HG03175 (cell line): ENCODE results near the gene KDM1A.
"Not testable (repeated sequence)": the region's sequence is repeated elsewhere in the genome, so short reads cannot be mapped to it uniquely, and the experiment has no call there.

ENCODE experiments used
- ATAC-seq: cut with Tn5 transposase; IDR thresholded peaks from one replicate; pipeline ENCODE4 v1.9.1; 2021; ENCODE audit warnings: mild to moderate bottlenecking, moderate library complexity; ENCODE audit not compliant: unreplicated experiment

The KDM1A gene

DNA sequence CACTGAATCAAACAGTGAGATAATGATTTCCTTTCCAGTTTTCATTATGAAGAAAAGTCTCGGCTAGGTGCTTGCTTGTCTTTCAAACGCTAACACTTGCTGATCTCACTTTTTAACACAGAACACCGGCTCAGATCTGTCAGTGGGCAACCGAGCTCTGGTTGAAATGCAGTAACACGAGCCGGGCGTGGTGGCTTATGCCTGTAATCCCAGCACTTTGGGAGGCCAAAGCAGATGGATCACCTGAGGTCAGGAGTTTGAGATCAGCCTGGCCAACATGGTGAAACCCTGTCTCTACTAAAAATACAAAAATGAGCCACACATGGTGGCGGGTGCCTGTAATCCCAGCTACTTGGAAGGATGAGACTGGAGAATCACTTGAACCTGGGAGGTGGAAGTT lies 9.2 kb upstream of the KDM1A start:
- ATAC-seq, result not testable (repeated sequence)

- no peak for ATAC-seq
Measured at GRCh38 chr1:23013657-23014056, 5.6 kb upstream of the KDM1A start.

- ATAC-seq, result no peak
Measured at GRCh38 chr1:23018661-23019093, 591 bp upstream of the KDM1A start.

DNA sequence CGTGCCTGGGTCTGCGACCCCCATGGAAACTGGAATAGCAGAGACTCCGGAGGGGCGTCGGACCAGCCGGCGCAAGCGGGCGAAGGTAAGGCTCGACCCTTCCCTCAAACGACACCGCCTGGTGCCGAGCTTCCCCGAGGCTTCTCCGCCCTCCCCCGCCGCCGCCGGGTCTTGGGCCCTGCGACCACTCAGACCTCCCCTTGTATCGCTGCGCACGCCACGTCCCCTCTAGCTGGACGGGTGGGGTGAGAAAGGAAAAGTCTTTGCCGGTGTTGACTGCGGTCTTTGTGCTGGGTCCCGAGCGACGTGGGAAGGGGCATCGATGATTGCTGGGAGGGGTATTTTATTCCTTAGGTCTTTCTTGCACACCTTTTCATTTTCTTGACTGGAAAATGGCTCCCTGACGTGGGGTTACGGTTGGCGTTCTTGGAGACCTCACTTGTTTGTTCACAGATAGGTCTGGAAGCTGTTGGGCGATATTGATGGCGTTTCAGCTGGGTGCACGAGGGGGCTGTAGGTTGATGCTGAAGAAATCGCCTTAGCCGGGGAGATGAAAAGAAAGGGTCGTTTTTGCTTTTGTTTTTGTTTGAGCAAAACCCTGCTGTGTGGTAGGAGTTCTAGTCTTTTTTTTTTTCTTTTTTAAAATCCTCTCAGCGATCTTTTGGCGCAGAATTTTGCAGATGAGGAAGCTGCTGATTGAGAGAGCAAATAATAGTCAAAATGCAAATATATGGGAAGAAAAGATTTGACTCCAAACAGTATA lies 776 bp downstream of the KDM1A start:
- peak; percentile 13 for ATAC-seq

DNA sequence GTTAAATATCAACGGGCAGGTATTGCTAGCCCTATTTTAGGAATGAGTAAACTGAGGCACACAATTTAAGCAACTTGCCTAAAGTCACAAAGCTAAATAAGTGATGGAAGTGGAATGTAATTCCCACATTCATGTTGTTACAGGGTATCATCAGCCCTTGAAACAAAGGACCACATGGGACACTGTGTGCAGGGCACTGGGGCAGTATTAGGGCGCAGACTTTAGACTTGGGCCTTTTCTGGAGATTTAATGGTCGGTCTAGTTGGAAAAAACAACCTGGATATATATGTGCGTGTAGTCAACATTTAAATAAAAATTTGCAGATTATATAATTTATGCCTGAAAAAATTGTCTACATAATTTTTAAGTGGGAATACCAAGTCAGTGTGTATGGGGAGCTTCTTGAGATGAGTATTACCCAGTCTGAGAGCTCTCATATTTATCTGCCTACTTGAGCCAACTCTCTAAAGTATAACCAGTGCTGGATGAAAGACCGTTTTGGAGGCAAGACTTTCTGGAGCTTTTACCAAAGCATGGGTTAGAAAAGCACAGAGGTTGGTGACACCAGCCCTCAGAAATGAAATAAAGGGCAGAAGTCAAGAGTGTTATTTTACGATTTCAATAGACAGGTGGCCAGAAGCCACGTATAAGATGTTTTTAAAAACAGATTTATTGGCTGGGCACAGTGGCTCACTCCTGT lies 1.6 kb downstream of the KDM1A start:
- no peak for ATAC-seq

DNA sequence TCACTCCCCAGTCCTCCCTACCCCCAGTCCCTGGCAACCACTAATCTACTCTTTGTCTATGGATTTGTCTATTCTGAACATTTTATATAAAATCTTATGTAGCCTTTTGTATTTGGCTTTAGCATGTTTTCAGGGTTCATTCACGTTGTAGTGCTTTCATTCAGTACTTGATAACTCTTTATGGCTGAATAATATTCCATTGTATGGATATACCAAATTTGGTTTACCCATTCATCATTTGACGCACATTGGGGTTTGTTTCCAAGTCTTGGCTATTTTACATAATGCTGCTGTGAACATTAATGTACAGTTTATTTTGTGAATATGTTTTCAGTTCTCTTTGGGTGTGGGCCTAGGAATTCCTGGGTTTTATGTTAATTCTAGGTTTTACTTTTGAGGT lies 2.6 kb downstream of the KDM1A start:
- no peak for ATAC-seq

DNA sequence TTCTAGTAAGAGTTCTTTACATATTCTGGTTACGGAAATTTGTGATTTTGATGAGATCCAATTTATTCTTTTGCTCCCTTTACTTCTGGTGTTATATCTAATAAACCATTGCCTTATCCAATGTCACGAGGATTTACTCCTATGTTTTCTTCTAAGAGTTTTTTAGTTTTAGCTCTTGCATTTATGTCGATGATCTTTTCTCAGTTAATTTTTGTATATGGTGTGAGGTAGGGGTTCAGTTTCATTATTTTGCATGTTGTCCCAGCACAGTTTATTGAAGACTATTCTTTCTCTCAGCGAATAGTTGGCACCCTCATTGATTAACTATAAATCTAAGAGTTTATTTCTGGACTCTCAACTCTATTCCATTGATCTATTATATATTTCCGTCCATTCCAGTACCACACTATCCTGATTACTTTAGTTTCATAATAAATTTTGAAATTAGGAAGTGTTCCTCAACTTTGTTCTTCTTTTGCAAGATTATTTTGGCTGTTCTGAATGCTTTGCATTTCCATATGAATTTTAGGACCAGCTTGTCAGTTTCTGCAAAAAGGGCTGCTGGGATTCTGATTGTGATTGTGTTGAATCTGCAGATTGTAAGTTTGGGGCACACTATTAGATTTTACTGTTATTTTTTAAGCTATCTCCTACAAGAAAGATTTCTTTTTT lies 4.0 kb downstream of the KDM1A start:
- ATAC-seq, result no peak

- ATAC-seq, result no peak
Measured at GRCh38 chr1:23026568-23026967, 7.3 kb downstream of the KDM1A start.

GRCh38 chr1:23027352-23027907 lies 8.2 kb downstream of the KDM1A start:
- ATAC-seq, result no peak

DNA sequence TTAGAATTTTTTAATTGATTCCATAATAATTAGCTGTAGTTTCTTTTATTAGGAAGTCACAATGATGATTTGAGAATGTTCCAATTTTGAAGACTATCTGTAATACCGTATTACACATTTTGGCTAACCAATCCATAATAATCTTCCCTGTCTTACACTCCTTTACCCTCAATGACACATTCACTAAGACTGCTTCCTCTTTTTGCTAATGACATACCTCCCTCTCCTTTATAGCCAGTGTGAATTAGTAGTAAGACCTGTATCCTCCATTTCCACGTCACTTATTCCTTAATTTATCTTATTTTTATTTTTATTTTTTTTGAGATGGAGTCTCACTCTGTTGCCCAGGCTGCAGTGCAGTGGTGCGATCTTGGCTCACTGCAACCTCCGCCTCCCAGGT lies 10.1 kb downstream of the KDM1A start:
- ATAC-seq, result no peak

DNA sequence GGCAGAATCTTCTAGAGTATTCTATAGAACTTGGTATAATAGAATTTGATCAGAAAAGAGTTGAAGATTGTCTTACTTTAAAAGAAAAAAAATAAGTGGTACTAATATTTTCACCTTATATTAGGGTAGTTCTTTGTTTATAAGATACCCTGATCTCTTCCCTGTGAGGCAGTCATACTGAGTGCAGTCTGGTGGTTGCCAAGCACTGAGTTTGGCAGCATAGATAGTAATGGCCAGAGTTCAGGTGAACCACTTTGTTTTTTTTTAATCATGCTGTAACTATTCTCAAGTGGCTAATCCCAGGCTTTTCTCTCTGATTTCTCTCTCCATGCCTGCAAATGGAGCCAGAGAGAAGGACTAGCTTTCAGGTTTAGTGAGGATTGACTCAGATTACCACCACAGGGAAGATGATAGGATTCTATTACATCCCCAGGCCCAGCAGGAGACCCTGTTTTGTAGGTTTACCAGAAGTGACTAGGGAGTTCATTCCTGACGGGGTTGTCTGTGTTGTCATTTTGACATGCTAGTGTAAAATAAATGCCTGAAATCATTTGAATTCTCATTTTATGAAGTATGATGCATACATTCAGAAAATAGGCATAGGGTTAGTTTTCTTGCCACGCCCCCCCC lies 16.7 kb downstream of the KDM1A start:
- ATAC-seq, result no peak

DNA sequence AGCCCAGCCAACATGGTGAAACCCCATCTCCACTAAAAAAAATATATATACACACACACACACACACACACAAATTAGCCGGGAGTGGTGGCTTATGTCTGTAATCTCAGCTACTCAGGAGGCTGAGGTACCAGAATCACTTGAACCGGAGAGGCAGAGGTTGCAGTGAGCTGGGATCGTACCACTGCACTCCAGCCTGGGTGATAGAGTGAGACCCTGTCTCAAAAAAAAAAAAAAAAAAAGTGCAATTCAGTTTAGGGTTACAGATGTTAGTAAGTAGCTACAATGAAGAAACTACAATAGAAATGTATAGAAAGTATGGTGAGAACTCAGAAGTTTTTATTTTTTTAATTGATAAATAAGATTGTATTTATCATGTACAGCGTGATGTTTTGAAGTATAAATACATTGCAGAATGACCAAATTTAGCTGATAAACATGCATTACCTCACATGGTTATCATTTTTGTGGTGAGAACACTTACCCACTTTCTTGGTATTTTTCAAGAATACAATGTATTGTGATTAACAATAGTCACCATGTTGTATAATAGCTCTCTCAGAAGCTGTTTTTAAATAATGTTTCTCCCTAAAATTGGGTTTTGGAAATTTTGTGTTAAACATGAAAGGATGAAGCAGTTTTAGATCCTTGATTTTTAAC lies 17.9 kb downstream of the KDM1A start:
- no peak for ATAC-seq

GRCh38 chr1:23039308-23039826 lies 20.1 kb downstream of the KDM1A start:
- no peak for ATAC-seq

- ATAC-seq, result no peak
Measured at GRCh38 chr1:23040509-23040908, 21.2 kb downstream of the KDM1A start.

DNA sequence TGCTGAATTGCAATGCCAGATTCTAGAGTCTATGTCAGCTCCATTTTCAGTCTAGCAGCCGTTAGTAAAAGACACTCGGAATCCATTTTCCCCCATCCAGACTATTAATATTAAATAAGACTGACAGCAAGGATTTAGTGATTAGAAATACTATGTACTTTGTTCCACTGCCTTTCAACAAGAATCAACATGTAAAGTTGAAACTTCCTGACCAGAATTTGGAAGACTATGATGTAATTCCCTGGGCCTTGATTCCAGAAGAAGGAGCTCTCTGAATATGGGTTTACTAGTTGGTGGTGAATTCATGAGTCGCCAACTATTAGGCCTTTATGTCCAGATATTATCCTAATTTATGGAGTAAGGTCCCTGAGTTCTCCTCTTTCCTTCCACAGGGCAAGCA lies 24.8 kb downstream of the KDM1A start:
- no peak for ATAC-seq

DNA sequence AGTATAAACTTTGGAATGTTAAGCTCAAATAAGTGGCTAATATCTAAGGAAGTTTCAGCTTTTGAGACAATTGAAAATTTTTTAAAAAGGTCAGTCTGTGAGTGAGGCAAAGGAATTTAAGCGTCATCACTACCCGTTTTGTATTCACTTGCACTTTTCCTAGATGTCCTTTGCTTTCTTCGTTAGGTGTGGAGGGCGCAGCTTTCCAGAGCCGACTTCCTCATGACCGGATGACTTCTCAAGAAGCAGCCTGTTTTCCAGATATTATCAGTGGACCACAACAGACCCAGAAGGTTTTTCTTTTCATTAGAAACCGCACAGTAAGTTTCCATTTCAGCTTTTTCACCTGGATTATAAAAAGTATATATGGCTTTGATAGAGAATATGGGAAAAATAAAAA lies 30.9 kb downstream of the KDM1A start:
- no peak for ATAC-seq

GRCh38 chr1:23051290-23051909 lies 32.1 kb downstream of the KDM1A start:
- ATAC-seq, result no peak

- no peak for ATAC-seq
Measured at GRCh38 chr1:23057301-23057700, 38.0 kb downstream of the KDM1A start.

GRCh38 chr1:23062271-23062670 lies 43.0 kb downstream of the KDM1A start:
- no peak for ATAC-seq

GRCh38 chr1:23065385-23065784 lies 46.1 kb downstream of the KDM1A start:
- no peak for ATAC-seq
